ENCODE measurements around the gene MESP1.

MESP1 gene

DNA sequence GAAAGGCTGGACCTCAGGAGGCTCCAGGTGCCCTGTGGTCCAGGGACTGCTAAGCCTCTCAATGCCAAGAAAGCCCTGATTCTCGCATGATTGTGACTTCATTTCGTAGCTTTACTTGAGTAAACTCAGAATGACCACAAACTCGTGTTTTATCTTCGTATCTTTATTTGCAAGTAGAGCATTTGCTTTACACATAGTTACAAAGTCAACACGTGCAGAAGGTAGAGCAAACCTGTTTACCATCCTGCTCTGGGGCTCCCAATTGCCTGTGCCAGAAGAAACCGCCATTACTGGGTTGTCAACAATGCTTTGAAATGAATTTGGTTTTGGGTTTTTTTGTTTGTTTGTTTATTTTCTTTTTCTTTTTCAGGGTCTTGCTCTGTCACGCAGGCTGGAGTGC lies 5.8 kb upstream of the MESP1 start:
- H3K9me3 ChIP-seq (ENCODE audit: control insufficient read depth, insufficient read depth, low read length) = no peaks in the 10 kb centered on the region
- H3K36me3 ChIP-seq (ENCODE audit: insufficient read depth, low read length) = no peaks in the 10 kb centered on the region
- 0 out of 2 replicates have a peak, but pooled peaks cover 9% of the 10 kb centered on the region for H3K4me1 ChIP-seq (ENCODE audit: insufficient read depth, low read length)
- H3K9ac ChIP-seq (ENCODE audit: low read depth, low read length) = no peak overlapping the region

DNA sequence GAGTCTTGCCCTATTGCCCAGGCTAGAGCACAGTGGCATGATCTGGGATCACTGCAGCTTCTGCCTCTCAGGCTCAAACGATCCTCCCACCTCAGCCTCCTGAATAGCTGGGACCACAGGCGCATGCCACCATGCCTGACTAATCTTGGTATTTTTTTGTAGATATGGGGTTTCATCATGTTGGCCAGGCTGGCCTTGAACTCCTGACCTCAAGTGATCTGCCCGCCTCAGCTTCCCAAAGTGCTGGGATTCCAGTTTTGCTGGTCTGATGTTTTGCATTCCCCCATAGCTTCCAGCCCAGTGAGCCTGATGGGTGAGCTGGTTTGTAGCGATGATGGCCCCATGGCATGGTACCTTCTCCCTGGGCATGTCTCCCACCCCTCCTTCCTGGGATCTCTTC lies 4.7 kb upstream of the MESP1 start:
- Histone ChIP-seq H3K36me3 (ENCODE audit: insufficient read depth, low read length) (no peaks in the 10 kb centered on the region), H3K4me1 (ENCODE audit: insufficient read depth, low read length) (peaks cover 14% of the 10 kb centered on the region), H3K9ac (ENCODE audit: low read depth, low read length) (no peak overlapping the region), H3K9me3 (ENCODE audit: control insufficient read depth, insufficient read depth, low read length) (no peaks in the 10 kb centered on the region)

DNA sequence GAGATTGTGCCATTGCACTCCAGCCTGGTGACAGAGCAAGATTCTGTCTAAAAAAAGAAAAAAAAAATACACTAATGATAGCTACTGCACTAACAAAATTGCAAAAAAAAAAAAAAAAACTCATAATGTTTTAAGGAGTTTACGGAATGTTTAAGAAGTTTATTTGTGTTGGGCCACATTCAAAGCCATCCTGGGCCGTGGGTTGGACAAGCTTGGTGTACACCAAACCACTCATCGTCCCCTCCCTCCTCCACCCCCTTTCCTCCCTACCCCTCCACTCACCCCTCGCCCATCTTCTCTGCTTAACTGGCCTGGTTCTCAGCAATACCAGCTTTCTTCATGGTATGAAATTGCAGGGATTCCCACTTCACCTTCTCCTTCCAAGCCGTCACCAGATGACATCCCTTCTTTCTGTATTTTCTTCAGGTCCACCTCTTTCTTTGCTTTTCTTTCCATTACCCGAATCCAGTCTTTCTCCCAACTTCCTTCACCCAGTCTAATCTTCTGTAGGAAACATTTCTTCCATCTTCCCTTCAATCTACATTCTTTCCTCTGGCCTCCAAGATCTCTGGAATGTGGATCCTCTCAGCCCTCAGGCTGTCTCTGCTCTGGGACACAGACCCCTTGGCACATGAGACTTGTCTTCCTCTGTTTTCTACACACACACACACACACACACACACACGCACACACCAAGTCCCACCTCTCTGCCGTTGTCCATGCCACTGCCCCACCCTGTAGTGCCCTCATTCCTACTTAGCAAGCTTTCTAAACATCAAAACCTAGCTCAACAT lies 3.5 kb upstream of the MESP1 start:
- Histone ChIP-seq H3K36me3 (ENCODE audit: insufficient read depth, low read length) (no peaks in the 10 kb centered on the region), H3K9me3 (ENCODE audit: control insufficient read depth, insufficient read depth, low read length) (no peaks in the 10 kb centered on the region), H3K9ac (ENCODE audit: low read depth, low read length) (no peak overlapping the region), H3K4me1 (ENCODE audit: insufficient read depth, low read length) (peaks cover 14% of the 10 kb centered on the region)

DNA sequence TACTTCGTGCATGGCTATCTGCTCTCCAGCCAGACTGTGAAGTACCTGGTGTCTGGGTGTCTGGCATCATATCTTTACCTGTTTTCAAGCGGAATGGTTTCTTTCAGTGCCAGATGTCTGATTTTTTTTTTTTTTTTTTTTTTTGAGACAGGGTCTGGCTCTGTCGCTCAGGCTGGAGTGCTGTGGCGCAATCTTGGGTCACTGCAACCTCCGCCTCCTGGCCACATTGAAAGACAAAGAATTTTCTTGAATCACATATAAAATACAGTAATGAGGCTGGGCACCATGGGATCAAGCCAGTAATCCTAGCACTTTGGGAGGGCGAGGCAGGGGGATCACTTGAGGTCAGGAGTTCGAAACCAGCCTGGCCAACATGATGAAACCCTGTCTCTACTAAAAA lies 2.8 kb upstream of the MESP1 start:
- no peaks in the 10 kb centered on the region for H3K36me3 ChIP-seq (ENCODE audit: insufficient read depth, low read length)
- no peaks in the 10 kb centered on the region for H3K9me3 ChIP-seq (ENCODE audit: control insufficient read depth, insufficient read depth, low read length)
- no peak overlapping the region for H3K9ac ChIP-seq (ENCODE audit: low read depth, low read length)
- peaks cover 14% of the 10 kb centered on the region for H3K4me1 ChIP-seq (ENCODE audit: insufficient read depth, low read length)

DNA sequence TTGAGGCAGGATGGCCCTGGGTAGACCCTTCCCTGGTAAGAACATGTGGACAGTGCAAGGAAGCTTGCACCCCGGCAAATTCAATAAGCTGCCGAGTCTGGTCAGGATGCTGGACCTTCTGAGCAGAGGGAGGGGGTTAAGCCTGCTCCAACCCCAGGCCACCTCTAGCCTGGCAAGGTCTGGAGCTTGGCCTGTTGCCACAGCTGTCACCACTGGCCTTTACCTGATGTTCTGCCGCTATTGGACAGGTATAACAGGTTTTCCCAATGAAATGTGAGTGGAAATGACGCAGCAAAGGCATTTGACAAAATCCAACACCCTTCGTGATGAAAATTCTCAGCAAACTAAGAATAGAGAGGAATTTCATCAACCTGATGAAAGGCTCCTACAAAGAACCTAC lies 699 bp upstream of the MESP1 start:
- Histone ChIP-seq H3K36me3 (ENCODE audit: insufficient read depth, low read length) (no peaks in the 10 kb centered on the region), H3K4me1 (ENCODE audit: insufficient read depth, low read length) (peaks cover 22% of the 10 kb centered on the region), H3K9me3 (ENCODE audit: control insufficient read depth, insufficient read depth, low read length) (no peaks in the 10 kb centered on the region), H3K9ac (ENCODE audit: low read depth, low read length) (no peak overlapping the region)

DNA sequence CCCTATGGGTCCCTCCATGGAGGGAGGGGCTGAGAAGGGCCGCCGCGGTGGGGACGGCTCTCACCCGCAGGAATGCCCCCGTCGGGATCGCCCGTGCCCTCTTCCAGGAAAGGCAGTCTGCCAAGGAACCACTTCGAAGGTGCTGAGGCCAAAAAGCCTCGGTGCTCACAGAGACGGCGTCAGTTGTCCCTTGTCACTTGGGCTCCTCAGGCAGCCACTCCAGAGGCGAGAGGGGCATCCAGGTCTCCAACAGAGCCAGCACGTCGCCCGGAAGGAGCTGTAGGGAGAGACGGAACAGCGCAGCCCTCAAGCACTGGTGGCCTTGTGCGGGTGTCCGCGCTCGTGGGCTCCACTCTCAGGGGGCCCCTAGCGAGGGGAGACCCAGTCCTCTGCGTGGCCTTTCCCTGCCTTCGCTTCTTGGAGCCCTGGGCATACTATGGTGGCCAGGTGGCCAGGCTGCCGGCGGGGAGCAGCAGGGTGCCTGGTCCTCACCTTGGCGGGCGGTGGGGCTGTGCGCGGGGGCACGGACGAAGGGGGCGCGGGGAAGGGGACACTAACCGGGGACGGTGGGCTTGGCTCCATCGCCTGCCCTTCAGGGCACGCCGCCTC lies 994 bp downstream of the MESP1 start:
- Histone ChIP-seq H3K9me3 (ENCODE audit: control insufficient read depth, insufficient read depth, low read length) (no peaks in the 10 kb centered on the region), H3K9ac (ENCODE audit: low read depth, low read length) (peak overlapping the region; percentile 59; the same call in 1 of the 2 replicates), H3K36me3 (ENCODE audit: insufficient read depth, low read length) (no peaks in the 10 kb centered on the region), H3K4me1 (ENCODE audit: insufficient read depth, low read length) (peaks cover 22% of the 10 kb centered on the region)

DNA sequence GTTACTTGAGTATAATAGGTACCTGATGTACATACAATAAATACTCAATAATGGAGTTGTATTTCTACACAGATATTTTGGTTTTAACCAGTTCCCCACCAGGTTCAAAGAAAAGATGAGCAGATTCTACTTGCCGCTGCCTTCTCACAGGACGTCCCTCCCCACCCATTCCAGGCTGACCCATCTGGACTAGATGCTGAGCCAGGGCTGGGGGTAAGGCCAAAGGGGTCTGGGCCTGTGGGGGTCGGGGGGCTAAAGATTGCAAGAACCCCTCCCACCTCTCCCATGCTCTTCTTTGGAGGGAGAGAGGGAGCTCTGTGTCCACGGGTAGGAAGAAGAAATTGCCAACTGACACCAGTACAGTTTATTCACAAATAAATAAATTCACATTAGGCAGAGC lies 1.5 kb downstream of the MESP1 start:
- Histone ChIP-seq H3K9me3 (ENCODE audit: control insufficient read depth, insufficient read depth, low read length) (no peaks in the 10 kb centered on the region), H3K4me1 (ENCODE audit: insufficient read depth, low read length) (peaks cover 20% of the 10 kb centered on the region), H3K36me3 (ENCODE audit: insufficient read depth, low read length) (no peaks in the 10 kb centered on the region), H3K9ac (ENCODE audit: low read depth, low read length) (peak overlapping the region; percentile 59; the same call in 1 of the 2 replicates)

DNA sequence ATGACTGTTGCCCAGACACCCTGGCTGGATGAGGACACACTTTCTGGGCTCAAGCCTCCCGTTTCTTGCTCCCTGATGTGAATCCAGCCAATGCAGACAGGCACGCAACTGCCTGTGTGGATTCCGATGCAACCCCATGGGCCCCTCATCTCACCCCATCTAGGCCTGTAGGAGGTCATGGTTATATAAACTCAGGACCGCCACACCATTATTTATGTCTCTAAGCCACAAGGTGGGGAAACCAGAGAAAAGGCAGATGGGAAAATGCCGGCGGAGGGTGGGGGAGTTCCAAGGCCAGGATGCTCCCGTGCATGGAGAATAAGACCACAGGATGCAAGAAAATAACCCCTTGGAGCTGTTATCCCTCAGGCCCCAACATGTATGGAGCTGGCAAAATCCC lies 2.0 kb downstream of the MESP1 start:
- H3K36me3 ChIP-seq (ENCODE audit: insufficient read depth, low read length) = no peaks in the 10 kb centered on the region
- H3K4me1 ChIP-seq (ENCODE audit: insufficient read depth, low read length) = peaks cover 18% of the 10 kb centered on the region
- H3K9ac ChIP-seq (ENCODE audit: low read depth, low read length) = no peak overlapping the region
- no peaks in the 10 kb centered on the region for H3K9me3 ChIP-seq (ENCODE audit: control insufficient read depth, insufficient read depth, low read length)

DNA sequence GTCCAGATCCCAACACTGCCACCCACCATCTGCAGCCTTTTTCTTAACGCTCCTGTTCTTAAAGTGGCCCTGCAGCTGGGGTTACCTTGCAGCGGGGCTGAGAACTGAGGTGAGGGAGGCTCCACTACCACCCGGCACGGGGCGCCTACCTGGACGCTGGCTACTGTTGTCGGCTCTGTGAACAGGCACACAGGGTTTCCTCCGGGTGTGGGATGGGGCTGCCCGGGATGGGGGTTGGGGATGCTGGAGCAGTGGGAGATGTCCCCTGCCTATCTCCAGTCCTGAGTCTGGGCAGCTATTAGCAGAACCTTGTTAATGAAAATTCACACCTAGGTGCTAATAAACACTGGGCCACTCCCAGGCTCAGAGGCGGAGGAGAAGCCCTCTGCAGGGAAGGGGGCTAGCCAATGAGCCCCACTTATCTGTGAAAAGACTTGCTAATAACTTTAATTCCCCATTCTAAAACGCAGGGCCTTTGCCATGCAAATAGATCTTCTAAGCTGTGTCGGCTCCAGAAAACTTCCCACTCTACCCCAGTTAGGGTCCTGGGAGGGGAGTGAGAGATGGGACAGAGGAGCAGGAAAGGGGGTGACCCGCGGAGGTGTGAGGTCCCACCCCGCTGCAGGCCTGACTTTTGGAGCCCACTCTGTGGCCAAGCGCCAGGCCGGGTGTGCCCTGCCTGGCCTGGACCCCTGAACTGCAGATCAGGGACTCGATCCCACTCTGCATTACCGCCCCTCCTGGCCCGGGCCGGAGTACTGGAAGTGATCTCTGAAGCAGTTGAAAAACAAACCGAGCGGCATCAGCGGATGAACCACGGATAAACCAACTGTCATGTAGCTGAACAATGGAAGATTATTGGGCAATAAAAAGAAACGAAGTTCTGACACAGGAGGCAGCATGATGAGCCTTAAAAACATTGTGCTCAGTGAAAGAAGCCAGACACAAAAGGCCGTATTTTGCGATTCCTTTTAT lies 3.1 kb downstream of the MESP1 start:
- Histone ChIP-seq H3K9me3 (ENCODE audit: control insufficient read depth, insufficient read depth, low read length) (no peaks in the 10 kb centered on the region), H3K9ac (ENCODE audit: low read depth, low read length) (peak overlapping the region; percentile 34; the same call in 1 of the 2 replicates), H3K36me3 (ENCODE audit: insufficient read depth, low read length) (no peaks in the 10 kb centered on the region), H3K4me1 (ENCODE audit: insufficient read depth, low read length) (peaks cover 18% of the 10 kb centered on the region)

DNA sequence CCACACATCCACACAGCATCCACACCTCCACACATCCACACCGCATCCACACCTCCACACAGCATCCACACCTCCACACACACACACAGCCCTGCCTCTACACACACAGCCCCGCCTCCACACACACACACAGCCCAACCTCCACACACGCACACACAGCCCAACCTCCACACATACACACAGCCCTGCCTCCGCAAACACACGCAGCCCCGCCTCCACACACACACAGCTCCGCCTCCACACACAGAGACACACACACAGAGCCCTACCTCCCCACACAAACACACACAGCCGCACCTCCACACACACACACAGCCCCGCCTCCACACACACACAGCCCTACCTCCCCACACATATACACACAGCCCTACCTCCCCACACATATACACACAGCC lies 4.7 kb downstream of the MESP1 start:
- Histone ChIP-seq H3K36me3 (ENCODE audit: insufficient read depth, low read length) (no peaks in the 10 kb centered on the region), H3K4me1 (ENCODE audit: insufficient read depth, low read length) (peaks cover 8% of the 10 kb centered on the region), H3K9ac (ENCODE audit: low read depth, low read length) (no peak overlapping the region), H3K9me3 (ENCODE audit: control insufficient read depth, insufficient read depth, low read length) (no peaks in the 10 kb centered on the region)

DNA sequence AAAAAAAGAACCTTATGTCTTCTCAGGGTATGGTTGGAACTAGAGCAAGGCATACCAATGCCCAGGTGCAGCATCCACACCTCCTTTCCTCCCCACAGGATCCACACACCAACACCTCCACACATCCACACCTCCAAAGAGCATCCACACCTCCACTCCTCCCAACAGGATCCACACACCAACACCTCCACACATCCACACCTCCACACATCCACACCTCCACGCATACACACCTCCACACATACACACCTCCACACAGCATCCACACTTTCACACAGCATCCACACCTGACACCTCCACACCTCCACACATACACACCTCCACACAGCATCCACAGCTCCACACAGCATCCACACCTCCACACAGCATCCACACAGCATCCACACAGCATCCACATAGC lies 5.3 kb downstream of the MESP1 start:
- no peaks in the 10 kb centered on the region for H3K36me3 ChIP-seq (ENCODE audit: insufficient read depth, low read length)
- H3K9ac ChIP-seq (ENCODE audit: low read depth, low read length) = no peak overlapping the region
- no peaks in the 10 kb centered on the region for H3K9me3 ChIP-seq (ENCODE audit: control insufficient read depth, insufficient read depth, low read length)
- peaks cover 8% of the 10 kb centered on the region for H3K4me1 ChIP-seq (ENCODE audit: insufficient read depth, low read length)

DNA sequence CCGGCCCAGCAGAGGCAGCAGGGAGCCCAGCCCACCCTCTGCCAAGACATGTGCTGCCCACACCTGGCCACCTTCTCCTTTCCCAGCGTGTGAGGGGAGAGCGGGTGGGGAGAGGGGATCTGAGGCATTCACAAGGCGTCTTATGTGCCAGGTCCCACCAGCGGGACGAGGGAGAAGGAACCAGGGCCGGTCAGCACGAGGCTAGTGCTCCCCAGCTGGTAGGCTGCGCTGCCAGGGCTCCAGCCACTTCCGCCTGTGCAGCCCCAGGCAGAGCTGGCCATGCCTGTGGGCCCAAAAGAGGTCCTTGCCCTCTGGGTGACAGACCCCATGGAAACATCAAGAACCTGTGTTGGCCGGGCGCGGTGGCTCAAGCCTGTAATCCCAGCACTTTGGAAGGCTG lies 5.9 kb downstream of the MESP1 start:
- Histone ChIP-seq H3K36me3 (ENCODE audit: insufficient read depth, low read length) (no peaks in the 10 kb centered on the region), H3K4me1 (ENCODE audit: insufficient read depth, low read length) (peaks cover 8% of the 10 kb centered on the region), H3K9me3 (ENCODE audit: control insufficient read depth, insufficient read depth, low read length) (no peaks in the 10 kb centered on the region), H3K9ac (ENCODE audit: low read depth, low read length) (no peak overlapping the region)

DNA sequence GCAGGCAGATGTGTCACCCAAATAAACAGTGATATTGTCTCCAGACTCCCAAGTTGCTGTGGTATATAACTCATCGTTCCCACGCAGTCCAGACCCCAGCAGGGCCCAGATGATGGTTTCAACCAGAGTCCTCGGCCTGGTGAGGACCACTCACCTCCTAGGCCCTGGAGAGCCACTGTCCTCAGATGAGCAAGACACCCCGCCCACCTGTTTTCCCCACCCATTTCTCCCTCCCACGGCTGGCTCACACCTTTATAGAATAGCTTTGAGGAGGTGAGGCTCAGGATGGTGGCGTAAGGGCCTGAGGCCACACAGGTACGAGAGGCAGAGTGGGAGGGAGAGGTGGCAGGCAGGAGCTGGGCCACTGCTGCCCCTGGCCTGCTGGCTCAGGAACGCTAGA lies 7.5 kb downstream of the MESP1 start:
- Histone ChIP-seq H3K9ac (ENCODE audit: low read depth, low read length) (no peak overlapping the region), H3K9me3 (ENCODE audit: control insufficient read depth, insufficient read depth, low read length) (no peaks in the 10 kb centered on the region), H3K36me3 (ENCODE audit: insufficient read depth, low read length) (no peaks in the 10 kb centered on the region), H3K4me1 (ENCODE audit: insufficient read depth, low read length) (peaks cover 7% of the 10 kb centered on the region)

DNA sequence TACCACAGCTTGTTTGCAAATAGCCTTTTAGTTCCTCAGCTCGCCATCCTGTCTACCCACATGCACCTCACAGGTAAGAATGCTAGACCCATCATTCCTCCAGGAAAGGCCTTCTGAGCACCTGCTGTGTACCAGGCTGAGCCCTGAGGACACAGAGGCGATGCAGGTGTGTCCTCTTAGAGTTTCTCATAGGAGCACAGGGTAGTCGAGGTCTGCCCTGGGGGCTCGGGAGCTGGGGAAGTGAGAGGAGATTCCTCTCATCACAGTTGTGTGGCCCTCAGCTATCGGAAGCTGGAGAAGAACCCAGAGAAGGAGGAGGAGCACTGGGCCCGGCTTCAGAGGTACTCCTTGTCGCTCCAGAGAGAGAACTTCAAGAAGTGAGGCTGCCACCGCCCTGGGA lies 8.0 kb downstream of the MESP1 start:
- Histone ChIP-seq H3K4me1 (ENCODE audit: insufficient read depth, low read length) (peaks cover 1% of the 10 kb centered on the region; the same call in 1 of the 2 replicates), H3K9ac (ENCODE audit: low read depth, low read length) (no peak overlapping the region), H3K9me3 (ENCODE audit: control insufficient read depth, insufficient read depth, low read length) (no peaks in the 10 kb centered on the region), H3K36me3 (ENCODE audit: insufficient read depth, low read length) (no peaks in the 10 kb centered on the region)
